ENCODE results near the gene RANBP10.
A peak's percentile ranks its signal among the peaks of the same experiment; 100 is the strongest.

RANBP10 gene

GRCh38 chr16:67741118-67741517 is 65.2 kb downstream of the RANBP10 start:
- DNase-seq (ENCODE audit: low read depth): no peak

- no peak for DNase-seq (ENCODE audit: low read depth)
These were observed 66.0 kb downstream of the RANBP10 start for GRCh38 chr16:67740391-67740790.

GRCh38 chr16:67736858-67737257 is 69.5 kb downstream of the RANBP10 start:
- DNase-seq (ENCODE audit: low read depth): no peak

GRCh38 chr16:67734731-67735201 is 71.6 kb downstream of the RANBP10 start:
- no peak for DNase-seq (ENCODE audit: low read depth)

- DNase-seq (ENCODE audit: low read depth): no peak
These were observed 72.5 kb downstream of the RANBP10 start for GRCh38 chr16:67733734-67734470.

- DNase-seq (ENCODE audit: low read depth): no peak
These were observed 74.6 kb downstream of the RANBP10 start for GRCh38 chr16:67731753-67732095.

GRCh38 chr16:67731071-67731752 is 75.1 kb downstream of the RANBP10 start:
- DNase-seq (ENCODE audit: low read depth): no peak

- no peak for DNase-seq (ENCODE audit: low read depth)
These were observed 76.0 kb downstream of the RANBP10 start for GRCh38 chr16:67730326-67730725.

GRCh38 chr16:67729636-67730248 is 76.6 kb downstream of the RANBP10 start:
- no peak for DNase-seq (ENCODE audit: low read depth)

GRCh38 chr16:67727521-67728485 is 78.6 kb downstream of the RANBP10 start:
- no peak for DNase-seq (ENCODE audit: low read depth)

GRCh38 chr16:67726106-67727034 is 80.0 kb downstream of the RANBP10 start:
- no peak for DNase-seq (ENCODE audit: low read depth)

GRCh38 chr16:67723911-67724305 is 82.5 kb downstream of the RANBP10 start:
- no peak for DNase-seq (ENCODE audit: low read depth)

GRCh38 chr16:67723151-67723910 is 83.0 kb downstream of the RANBP10 start:
- no peak for DNase-seq (ENCODE audit: low read depth)

- DNase-seq (ENCODE audit: low read depth): no peak
These were observed 86.1 kb downstream of the RANBP10 start for GRCh38 chr16:67720236-67720635.

GRCh38 chr16:67719778-67720144 is 86.6 kb downstream of the RANBP10 start:
- peak; percentile 22 for DNase-seq (ENCODE audit: low read depth)

GRCh38 chr16:67719048-67719777 is 87.1 kb downstream of the RANBP10 start, which contains the start of gene GFOD2:
Gene GFOD2, minus strand, starts transcription at chr16:67719316. Its CDS starts 33,601 bp downstream, at chr16:67685715.
- DNase-seq (ENCODE audit: low read depth): peak; percentile 88

- no peak for DNase-seq (ENCODE audit: low read depth)
These were observed 87.7 kb downstream of the RANBP10 start for GRCh38 chr16:67718668-67719047.

- no peak for DNase-seq (ENCODE audit: low read depth)
These were observed 90.3 kb downstream of the RANBP10 start for GRCh38 chr16:67716097-67716496.

- DNase-seq (ENCODE audit: low read depth): no peak
These were observed 91.8 kb downstream of the RANBP10 start for GRCh38 chr16:67714522-67714921.

Measured in CMK (cell line).